Loucy (cell line): ENCODE measurements around the gene AFAP1L1.

ENCODE experiments used
- H2AFZ ChIP-seq: fragments of 200-600 bp; sonication (generic); 2 replicates; pipeline ENCODE4 v1.6.0; 2016; ENCODE audit warnings: antibody characterized with exemption, mild to moderate bottlenecking, low read length, moderate library complexity
- H3F3A ChIP-seq: fragments of 200-600 bp; 2 replicates; pipeline ENCODE4 v1.6.0; 2016; ENCODE audit warnings: antibody characterized with exemption, low read depth, mild to moderate bottlenecking
- H3K27me3 ChIP-seq: fragments of 200-600 bp; sonication (generic); 2 replicates; pipeline ENCODE4 v1.6.1; 2014; ENCODE audit warnings: low read length, mild to moderate bottlenecking; ENCODE audit not compliant: insufficient read depth, poor library complexity, severe bottlenecking
- H3K36me3 ChIP-seq: fragments of 200-600 bp; sonication (generic); 2 replicates; pipeline ENCODE4 v1.6.1; 2016; ENCODE audit warnings: low read length; ENCODE audit not compliant: insufficient read depth
- H3K4me1 ChIP-seq: fragments of 200-600 bp; sonication (generic); 2 replicates; pipeline ENCODE4 v1.5.1; 2014; ENCODE audit warnings: low read length, mild to moderate bottlenecking; ENCODE audit not compliant: insufficient read depth, poor library complexity, severe bottlenecking
- H3K4me2 ChIP-seq: fragments of 200-600 bp; sonication (generic); 2 replicates; pipeline ENCODE4 v1.6.0; 2014; ENCODE audit warnings: antibody characterized with exemption, low read length, low read depth, mild to moderate bottlenecking; ENCODE audit not compliant: poor library complexity, severe bottlenecking
- H3K4me3 ChIP-seq: fragments of 200-600 bp; sonication (generic); 2 replicates; pipeline ENCODE4 v1.5.1; 2014; ENCODE audit warnings: low read length, mild to moderate bottlenecking, mixed read lengths; ENCODE audit not compliant: poor library complexity, severe bottlenecking
- H3K79me2 ChIP-seq: fragments of 200-600 bp; sonication (generic); 2 replicates; pipeline ENCODE4 v1.6.1; 2014; ENCODE audit warnings: low read length; ENCODE audit not compliant: insufficient read depth
- H3K9ac ChIP-seq: fragments of 200-600 bp; sonication (generic); 2 replicates; pipeline ENCODE4 v1.6.0; 2014; ENCODE audit warnings: mild to moderate bottlenecking, low read depth, low read length, moderate library complexity; ENCODE audit not compliant: poor library complexity, severe bottlenecking
- H3K9me2 ChIP-seq: fragments of 200-600 bp; sonication (generic); replicated peaks from 2 replicates; pipeline ENCODE4 v1.6.1; 2016; ENCODE audit warnings: low read depth, low read length, mixed read lengths
- H3K9me3 ChIP-seq: fragments of 200-600 bp; sonication (generic); 2 replicates; pipeline ENCODE4 v1.6.1; 2014; ENCODE audit warnings: mild to moderate bottlenecking, antibody characterized with exemption, low read length, low read depth; ENCODE audit not compliant: insufficient read depth
- H4K20me1 ChIP-seq: fragments of 200-600 bp; sonication (generic); 2 replicates; pipeline ENCODE4 v1.6.0; 2014; ENCODE audit warnings: antibody characterized with exemption, low read length, mild to moderate bottlenecking; ENCODE audit not compliant: insufficient read depth, poor library complexity, severe bottlenecking
- CTCF ChIP-seq: fragments of 200-600 bp; sonication (generic); conservative IDR thresholded peaks from 2 replicates; pipeline ENCODE4 v1.5.1; 2014; ENCODE audit warnings: mild to moderate bottlenecking, antibody characterized with exemption, low read length
- EZH2phosphoT487 ChIP-seq: fragments of 200-600 bp; IDR thresholded peaks from 2 replicates; pipeline ENCODE4 v1.6.1; 2018; ENCODE audit warnings: antibody characterized with exemption, mild to moderate bottlenecking, moderate library complexity, borderline replicate concordance

AFAP1L1 gene

DNA sequence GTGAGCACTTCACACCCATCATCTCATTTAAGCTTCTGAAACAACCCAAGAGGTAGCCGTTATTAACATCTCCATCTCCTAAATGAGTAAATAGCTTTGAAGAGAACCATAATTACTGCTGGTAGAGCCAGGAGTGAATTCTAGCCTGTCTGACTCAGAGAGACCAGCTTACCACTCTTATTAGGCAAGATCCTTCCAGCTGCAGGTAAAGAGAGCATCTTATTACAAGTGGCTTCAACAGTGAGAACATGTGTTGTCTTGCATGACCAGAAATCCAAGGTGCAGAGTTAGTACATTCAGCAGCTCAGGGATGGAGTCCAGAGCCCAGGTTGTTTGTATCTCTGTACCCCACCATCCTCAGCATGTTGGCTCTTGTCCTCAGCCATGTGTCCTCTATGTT is 10.9 kb upstream of the AFAP1L1 start:
- Histone ChIP-seq H2AFZ (no peak overlapping the region), H3K9me3 (no peaks in the 10 kb centered on the region), H3K36me3 (no peaks in the 10 kb centered on the region), H3K79me2 (no peaks in the 10 kb centered on the region), H3K9me2 (no peaks in the 10 kb centered on the region), H4K20me1 (no peaks in the 10 kb centered on the region), H3K4me2 (no peak overlapping the region), H3F3A (no peaks in the 10 kb centered on the region), H3K27me3 (no peaks in the 10 kb centered on the region), H3K9ac (no peak overlapping the region), H3K4me1 (no peaks in the 10 kb centered on the region), H3K4me3 (no peak overlapping the region)
- TF ChIP-seq CTCF = no peak
- no peak for TF ChIP-seq EZH2phosphoT487

- Histone ChIP-seq H3K36me3 (no peaks in the 10 kb centered on the region), H3K9me2 (no peaks in the 10 kb centered on the region), H3K79me2 (no peaks in the 10 kb centered on the region), H3K9me3 (no peaks in the 10 kb centered on the region), H3K27me3 (no peaks in the 10 kb centered on the region), H2AFZ (no peak overlapping the region), H3K9ac (no peak overlapping the region), H4K20me1 (no peaks in the 10 kb centered on the region), H3K4me2 (no peak overlapping the region), H3K4me3 (no peak overlapping the region), H3F3A (no peaks in the 10 kb centered on the region), H3K4me1 (no peaks in the 10 kb centered on the region)
- no peak for TF ChIP-seq EZH2phosphoT487
- TF ChIP-seq CTCF = no peak
These were observed 10.4 kb upstream of the AFAP1L1 start for GRCh38 chr5:149261246-149261645.

GRCh38 chr5:149262315-149262714 is 9.3 kb upstream of the AFAP1L1 start:
- no peaks in the 10 kb centered on the region for H3K27me3 ChIP-seq
- no peaks in the 10 kb centered on the region for H3K36me3 ChIP-seq
- no peaks in the 10 kb centered on the region for H3K4me1 ChIP-seq
- no peaks in the 10 kb centered on the region for H3K9me2 ChIP-seq
- no peak overlapping the region for H3K4me2 ChIP-seq
- H4K20me1 ChIP-seq = no peaks in the 10 kb centered on the region
- TF ChIP-seq CTCF (no peak), EZH2phosphoT487 (no peak)
- H3K4me3 ChIP-seq = no peak overlapping the region
- no peak overlapping the region for H2AFZ ChIP-seq
- H3K9me3 ChIP-seq = no peaks in the 10 kb centered on the region
- H3K9ac ChIP-seq = no peak overlapping the region
- no peaks in the 10 kb centered on the region for H3K79me2 ChIP-seq
- H3F3A ChIP-seq = no peaks in the 10 kb centered on the region
